ENCODE results near the gene CREB3L2. TPM values are rescaled to one million over a fixed set of nuclear protein-coding genes. Genes with fewer than 3 reads are reported as not detected.

The CREB3L2 gene
- total RNA-seq, 1 experiment from 2014 or later = 60.6 TPM

GRCh38 chr7:137920637-137921399 is 81.1 kb downstream of the CREB3L2 start:
- DNase-seq (ENCODE audit: low spot score) (no peak), ATAC-seq (no peak)
- H3K9me3 Mint-ChIP-seq = peaks cover 3% of the 10 kb centered on the region; the same call in 1 of the 2 replicates
- H3K36me3 Mint-ChIP-seq = peaks cover 35% of the 10 kb centered on the region
- no peaks in the 10 kb centered on the region for H3K27me3 Mint-ChIP-seq (ENCODE audit: low read depth)
- H3K4me1 Mint-ChIP-seq = peaks cover 57% of the 10 kb centered on the region
- ChIA-PET CTCF (interaction anchor here (0.6 to 2.5 kb wide), 4 partner anchors 81 to 966 kb away, joined by 3 to 11 read pairs (median 4); partner anchors contain the start of gene CREB3L2), POLR2A (interaction anchor here (0.7 to 1.0 kb wide), 4 partner anchors 18 to 198 kb away, joined by 3 read pairs; partner anchors contain the start of gene CREB3L2)
- H3K4me3 Mint-ChIP-seq = no peak overlapping the region
- TF ChIP-seq NR3C1 (CRISPR knock-in tag; conservative IDR thresholded peaks at IDR 0.05; ENCODE audit: low read depth) (no peak), NFATC4 (CRISPR knock-in tag; IDR thresholded peaks at IDR 0.05) (no peak)
- H3K27ac Mint-ChIP-seq = peak overlapping the region; percentile 97

DNA sequence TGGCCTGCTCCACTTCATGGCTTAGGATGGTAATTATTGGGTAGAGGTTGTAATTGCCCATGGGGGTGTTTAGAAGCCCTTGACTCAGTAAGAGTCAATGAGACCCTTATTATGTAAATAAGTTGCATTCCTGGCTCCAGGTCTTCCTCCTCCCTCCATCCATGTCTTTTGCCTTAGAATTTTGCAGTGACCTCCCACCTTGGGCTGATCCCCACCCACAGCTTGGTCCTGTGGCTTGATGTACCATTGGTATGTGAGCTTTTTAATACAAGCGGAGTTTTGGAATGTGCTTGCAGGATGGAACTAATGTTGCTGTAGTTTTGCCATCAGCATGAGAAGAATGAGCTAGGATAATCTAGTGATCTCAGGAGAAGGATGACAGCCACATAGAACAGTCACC is 81.9 kb downstream of the CREB3L2 start:
- POLR2A ChIA-PET = interaction anchor here (0.7 to 1.0 kb wide), 2 partner anchors 18 to 81 kb away, joined by 3 read pairs; partner anchors contain the start of gene CREB3L2
- DNase-seq (ENCODE audit: low spot score) (peak; percentile 21), ATAC-seq (peak; percentile 97)
- H3K27me3 Mint-ChIP-seq (ENCODE audit: low read depth) = no peaks in the 10 kb centered on the region
- peaks cover 36% of the 10 kb centered on the region for H3K36me3 Mint-ChIP-seq
- peaks cover 3% of the 10 kb centered on the region; the same call in 1 of the 2 replicates for H3K9me3 Mint-ChIP-seq
- peak overlapping the region; percentile 69 for H3K27ac Mint-ChIP-seq
- CTCF ChIA-PET = interaction anchor here (0.6 to 2.5 kb wide), 6 partner anchors 13 to 819 kb away, joined by 3 to 11 read pairs (median 3); partner anchors contain the start of gene CREB3L2
- peaks cover 57% of the 10 kb centered on the region for H3K4me1 Mint-ChIP-seq
- peak overlapping the region; percentile 6; the same call in 1 of the 2 replicates for H3K4me3 Mint-ChIP-seq
- TF ChIP-seq ZSCAN18 (CRISPR knock-in tag; IDR thresholded peaks at IDR 0.05) (0 out of 2 replicates have a peak, but pooled peaks have one; percentile 2), ZNF121 (CRISPR knock-in tag; IDR thresholded peaks at IDR 0.05) (no peak), TEAD1 (CRISPR knock-in tag; IDR thresholded peaks at IDR 0.05) (peak; percentile 88; the same call in 1 of the 2 replicates)
- TF ChIP-seq, protein P1, sequence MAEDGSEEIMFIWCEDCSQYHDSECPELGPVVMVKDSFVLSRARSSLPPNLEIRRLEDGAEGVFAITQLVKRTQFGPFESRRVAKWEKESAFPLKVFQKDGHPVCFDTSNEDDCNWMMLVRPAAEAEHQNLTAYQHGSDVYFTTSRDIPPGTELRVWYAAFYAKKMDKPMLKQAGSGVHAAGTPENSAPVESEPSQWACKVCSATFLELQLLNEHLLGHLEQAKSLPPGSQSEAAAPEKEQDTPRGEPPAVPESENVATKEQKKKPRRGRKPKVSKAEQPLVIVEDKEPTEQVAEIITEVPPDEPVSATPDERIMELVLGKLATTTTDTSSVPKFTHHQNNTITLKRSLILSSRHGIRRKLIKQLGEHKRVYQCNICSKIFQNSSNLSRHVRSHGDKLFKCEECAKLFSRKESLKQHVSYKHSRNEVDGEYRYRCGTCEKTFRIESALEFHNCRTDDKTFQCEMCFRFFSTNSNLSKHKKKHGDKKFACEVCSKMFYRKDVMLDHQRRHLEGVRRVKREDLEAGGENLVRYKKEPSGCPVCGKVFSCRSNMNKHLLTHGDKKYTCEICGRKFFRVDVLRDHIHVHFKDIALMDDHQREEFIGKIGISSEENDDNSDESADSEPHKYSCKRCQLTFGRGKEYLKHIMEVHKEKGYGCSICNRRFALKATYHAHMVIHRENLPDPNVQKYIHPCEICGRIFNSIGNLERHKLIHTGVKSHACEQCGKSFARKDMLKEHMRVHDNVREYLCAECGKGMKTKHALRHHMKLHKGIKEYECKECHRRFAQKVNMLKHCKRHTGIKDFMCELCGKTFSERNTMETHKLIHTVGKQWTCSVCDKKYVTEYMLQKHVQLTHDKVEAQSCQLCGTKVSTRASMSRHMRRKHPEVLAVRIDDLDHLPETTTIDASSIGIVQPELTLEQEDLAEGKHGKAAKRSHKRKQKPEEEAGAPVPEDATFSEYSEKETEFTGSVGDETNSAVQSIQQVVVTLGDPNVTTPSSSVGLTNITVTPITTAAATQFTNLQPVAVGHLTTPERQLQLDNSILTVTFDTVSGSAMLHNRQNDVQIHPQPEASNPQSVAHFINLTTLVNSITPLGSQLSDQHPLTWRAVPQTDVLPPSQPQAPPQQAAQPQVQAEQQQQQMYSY (CRISPR knock-in tag; IDR thresholded peaks at IDR 0.05) = peak; percentile 75

DNA sequence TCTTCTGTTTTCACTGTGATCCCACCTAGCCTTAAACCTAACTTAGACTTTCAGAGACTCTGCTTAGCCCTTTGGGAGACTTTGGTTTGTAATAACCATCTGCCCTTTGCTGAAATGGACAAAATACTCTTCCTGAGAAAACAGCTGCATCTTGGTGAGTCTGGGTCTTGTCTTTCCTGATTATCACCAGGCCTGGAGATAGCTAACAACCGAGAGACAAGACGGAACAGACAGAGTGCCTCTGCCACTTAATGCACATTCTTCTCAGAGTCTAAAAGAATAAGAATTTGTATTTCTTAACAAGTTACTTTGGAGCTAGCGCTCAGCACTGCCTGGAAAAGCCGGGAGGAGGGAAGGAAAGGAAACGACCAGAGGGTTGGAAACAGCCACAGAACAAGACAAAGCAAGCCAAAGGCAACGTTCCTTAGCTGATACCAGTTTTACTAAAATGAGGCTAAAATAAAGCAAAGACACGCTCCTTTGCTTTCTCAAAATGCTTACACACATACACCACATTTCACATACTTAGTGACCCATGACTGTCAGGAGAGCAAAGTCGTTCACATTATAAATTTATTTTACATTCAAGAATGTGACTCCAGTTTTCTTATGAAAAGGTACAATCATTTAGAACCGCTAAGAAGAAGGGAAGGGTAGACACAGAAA is 84.8 kb downstream of the CREB3L2 start:
- POLR2A ChIA-PET = no interaction called here
- Mint-ChIP-seq H3K9me3 (peaks cover 3% of the 10 kb centered on the region; the same call in 1 of the 2 replicates), H3K4me1 (peaks cover 54% of the 10 kb centered on the region), H3K27ac (peak overlapping the region; percentile 56), H3K36me3 (peaks cover 36% of the 10 kb centered on the region), H3K27me3 (ENCODE audit: low read depth) (no peaks in the 10 kb centered on the region), H3K4me3 (no peak overlapping the region)
- ATAC-seq = no peak
- no peak for TF ChIP-seq GABPB1 (CRISPR knock-in tag; IDR thresholded peaks at IDR 0.05)
- TF ChIP-seq ZNF416 (CRISPR knock-in tag; IDR thresholded peaks at IDR 0.05) = no peak
- TF ChIP-seq MXD4 (CRISPR knock-in tag; IDR thresholded peaks at IDR 0.05; ENCODE audit: borderline replicate concordance) = no peak
- TF ChIP-seq GTF2I (CRISPR knock-in tag; conservative IDR thresholded peaks at IDR 0.05) = no peak
- no peak for TF ChIP-seq ATF1 (CRISPR knock-in tag; IDR thresholded peaks at IDR 0.05)
- no peak for TF ChIP-seq ZNF219 (CRISPR knock-in tag; IDR thresholded peaks at IDR 0.05; ENCODE audit: borderline replicate concordance)
- TF ChIP-seq ESRRA (CRISPR knock-in tag; IDR thresholded peaks at IDR 0.05; ENCODE audit: borderline replicate concordance) = no peak
- no peak for DNase-seq (ENCODE audit: low spot score)
- CTCF ChIA-PET = interaction anchor here (1.0 to 3.2 kb wide), 3 partner anchors 12 to 92 kb away, joined by 3 to 9 read pairs (median 4); partner anchors contain the start of gene CREB3L2
